ENCODE measurements around the gene TMOD4. TPM values are rescaled to one million over a fixed set of nuclear protein-coding genes. Genes with fewer than 3 reads are reported as not detected.
A peak's percentile ranks its signal among the peaks of the same experiment; 100 is the strongest.

TMOD4 gene
- total and polyA plus RNA-seq, 2 of the 13 experiments (the other 11 are each of a cell fraction or from before 2014, with no cell fraction given): 0.66 TPM; not detected in 1

- no peak for TF ChIP-seq ZBTB40 (IDR thresholded peaks at IDR 0.05)
- TF ChIP-seq ZBTB40 (CRISPR knock-in tag; IDR thresholded peaks at IDR 0.05): peak; percentile 59; the same call in 1 of the 2 replicates
- TF ChIP-seq HIC2 (CRISPR knock-in tag; IDR thresholded peaks at IDR 0.05; ENCODE audit: low read depth): 0 out of 2 replicates have a peak, but pooled peaks have one; percentile 38
- TF ChIP-seq, protein P1, sequence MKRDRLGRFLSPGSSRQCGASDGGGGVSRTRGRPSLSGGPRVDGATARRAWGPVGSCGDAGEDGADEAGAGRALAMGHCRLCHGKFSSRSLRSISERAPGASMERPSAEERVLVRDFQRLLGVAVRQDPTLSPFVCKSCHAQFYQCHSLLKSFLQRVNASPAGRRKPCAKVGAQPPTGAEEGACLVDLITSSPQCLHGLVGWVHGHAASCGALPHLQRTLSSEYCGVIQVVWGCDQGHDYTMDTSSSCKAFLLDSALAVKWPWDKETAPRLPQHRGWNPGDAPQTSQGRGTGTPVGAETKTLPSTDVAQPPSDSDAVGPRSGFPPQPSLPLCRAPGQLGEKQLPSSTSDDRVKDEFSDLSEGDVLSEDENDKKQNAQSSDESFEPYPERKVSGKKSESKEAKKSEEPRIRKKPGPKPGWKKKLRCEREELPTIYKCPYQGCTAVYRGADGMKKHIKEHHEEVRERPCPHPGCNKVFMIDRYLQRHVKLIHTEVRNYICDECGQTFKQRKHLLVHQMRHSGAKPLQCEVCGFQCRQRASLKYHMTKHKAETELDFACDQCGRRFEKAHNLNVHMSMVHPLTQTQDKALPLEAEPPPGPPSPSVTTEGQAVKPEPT (CRISPR knock-in tag; IDR thresholded peaks at IDR 0.05; ENCODE audit: low read depth): no peak
- peak; percentile 92 for TF ChIP-seq ZNF331 (CRISPR knock-in tag; IDR thresholded peaks at IDR 0.05)
- TF ChIP-seq MIXL1 (CRISPR knock-in tag; IDR thresholded peaks at IDR 0.05): peak; percentile 80
- peak; percentile 88 for TF ChIP-seq HMGXB3 (CRISPR knock-in tag; IDR thresholded peaks at IDR 0.05; ENCODE audit: borderline replicate concordance)
- TF ChIP-seq ZNF557 (CRISPR knock-in tag; IDR thresholded peaks at IDR 0.05): no peak; the same call in 1 of the 2 replicates
- no peak for TF ChIP-seq NCOA1 (CRISPR knock-in tag; IDR thresholded peaks at IDR 0.05)
Measured at GRCh38 chr1:151189637-151190445, 14.1 kb upstream of the TMOD4 start, which contains the start of gene VPS72 (continued).

Measured in HepG2 (cell line).